ENCODE results near the gene FN1.

FN1 gene

GRCh38 chr2:215450188-215451011 is 14.5 kb upstream of the FN1 start:
- Histone ChIP-seq H3K4me3 (ENCODE audit: low read length, poor library complexity, severe bottlenecking) (no peak overlapping the region), H3K4me1 (ENCODE audit: insufficient read depth, low read length, poor library complexity, severe bottlenecking) (no peaks in the 10 kb centered on the region), H3F3A (ENCODE audit: low read depth) (no peaks in the 10 kb centered on the region), H3K9me2 (replicated peaks; ENCODE audit: low read depth, low read length) (no peaks in the 10 kb centered on the region), H3K36me3 (ENCODE audit: insufficient read depth, low read length) (no peaks in the 10 kb centered on the region), H3K27me3 (ENCODE audit: insufficient read depth, low read length, poor library complexity, severe bottlenecking) (no peaks in the 10 kb centered on the region), H3K79me2 (ENCODE audit: insufficient read depth, low read length) (no peaks in the 10 kb centered on the region), H2AFZ (ENCODE audit: low read length) (no peak overlapping the region), H3K9ac (ENCODE audit: low read depth, low read length, poor library complexity, severe bottlenecking) (no peak overlapping the region), H4K20me1 (ENCODE audit: insufficient read depth, low read length, poor library complexity, severe bottlenecking) (no peaks in the 10 kb centered on the region), H3K4me2 (ENCODE audit: low read depth, low read length, poor library complexity, severe bottlenecking) (no peak overlapping the region), H3K9me3 (ENCODE audit: insufficient read depth, low read depth, low read length) (no peaks in the 10 kb centered on the region)
- no peak for TF ChIP-seq EZH2phosphoT487 (IDR thresholded peaks at IDR 0.05; ENCODE audit: borderline replicate concordance)
- no peak for TF ChIP-seq CTCF (conservative IDR thresholded peaks at IDR 0.05; ENCODE audit: low read length)

- Histone ChIP-seq H3F3A (ENCODE audit: low read depth) (no peaks in the 10 kb centered on the region), H3K27me3 (ENCODE audit: insufficient read depth, low read length, poor library complexity, severe bottlenecking) (no peaks in the 10 kb centered on the region), H3K4me2 (ENCODE audit: low read depth, low read length, poor library complexity, severe bottlenecking) (no peak overlapping the region), H2AFZ (ENCODE audit: low read length) (no peak overlapping the region), H3K4me3 (ENCODE audit: low read length, poor library complexity, severe bottlenecking) (no peak overlapping the region), H3K79me2 (ENCODE audit: insufficient read depth, low read length) (no peaks in the 10 kb centered on the region), H3K9me2 (replicated peaks; ENCODE audit: low read depth, low read length) (no peaks in the 10 kb centered on the region), H4K20me1 (ENCODE audit: insufficient read depth, low read length, poor library complexity, severe bottlenecking) (no peaks in the 10 kb centered on the region), H3K9ac (ENCODE audit: low read depth, low read length, poor library complexity, severe bottlenecking) (no peak overlapping the region), H3K9me3 (ENCODE audit: insufficient read depth, low read depth, low read length) (no peaks in the 10 kb centered on the region), H3K4me1 (ENCODE audit: insufficient read depth, low read length, poor library complexity, severe bottlenecking) (no peaks in the 10 kb centered on the region), H3K36me3 (ENCODE audit: insufficient read depth, low read length) (no peaks in the 10 kb centered on the region)
- TF ChIP-seq EZH2phosphoT487 (IDR thresholded peaks at IDR 0.05; ENCODE audit: borderline replicate concordance) (no peak), CTCF (conservative IDR thresholded peaks at IDR 0.05; ENCODE audit: low read length) (no peak)
Measured at GRCh38 chr2:215447673-215448081, 11.8 kb upstream of the FN1 start.

GRCh38 chr2:215447056-215447455 is 11.2 kb upstream of the FN1 start:
- Histone ChIP-seq H3K9me3 (ENCODE audit: insufficient read depth, low read depth, low read length) (no peaks in the 10 kb centered on the region), H3K36me3 (ENCODE audit: insufficient read depth, low read length) (no peaks in the 10 kb centered on the region), H2AFZ (ENCODE audit: low read length) (no peak overlapping the region), H3K9me2 (replicated peaks; ENCODE audit: low read depth, low read length) (no peaks in the 10 kb centered on the region), H3K79me2 (ENCODE audit: insufficient read depth, low read length) (no peaks in the 10 kb centered on the region), H3K9ac (ENCODE audit: low read depth, low read length, poor library complexity, severe bottlenecking) (no peak overlapping the region), H3K4me1 (ENCODE audit: insufficient read depth, low read length, poor library complexity, severe bottlenecking) (no peaks in the 10 kb centered on the region), H3K4me2 (ENCODE audit: low read depth, low read length, poor library complexity, severe bottlenecking) (no peak overlapping the region), H3F3A (ENCODE audit: low read depth) (no peaks in the 10 kb centered on the region), H3K27me3 (ENCODE audit: insufficient read depth, low read length, poor library complexity, severe bottlenecking) (no peaks in the 10 kb centered on the region), H3K4me3 (ENCODE audit: low read length, poor library complexity, severe bottlenecking) (no peak overlapping the region), H4K20me1 (ENCODE audit: insufficient read depth, low read length, poor library complexity, severe bottlenecking) (no peaks in the 10 kb centered on the region)
- TF ChIP-seq CTCF (conservative IDR thresholded peaks at IDR 0.05; ENCODE audit: low read length) (no peak), EZH2phosphoT487 (IDR thresholded peaks at IDR 0.05; ENCODE audit: borderline replicate concordance) (no peak)
